Measurements from ENCODE around the gene SERF2. TPM values are rescaled to one million over a fixed set of nuclear protein-coding genes. Genes with fewer than 3 reads are reported as not detected.

The SERF2 gene
- total RNA-seq, 1 donor from 2014 or later, result 942 TPM

DNA sequence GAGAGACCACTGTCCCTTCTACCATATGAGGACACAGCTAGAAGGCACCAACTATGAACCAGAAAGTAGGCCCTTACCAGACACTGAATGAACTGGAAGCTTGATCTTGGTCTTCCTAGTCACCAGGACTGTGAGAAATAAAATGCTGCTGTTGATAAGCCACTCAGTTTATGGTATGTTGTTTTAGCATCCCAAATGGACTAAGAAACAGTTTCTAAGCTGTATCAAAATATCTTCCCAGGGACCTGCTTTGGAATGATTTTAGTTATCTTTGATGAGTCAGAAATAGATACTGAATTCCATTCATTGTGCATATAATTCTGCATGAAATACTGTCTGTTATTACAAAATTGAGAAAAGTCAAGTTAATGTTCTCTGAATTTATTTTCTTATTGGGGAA is 53.3 kb downstream of the SERF2 start:
- TF ChIP-seq, protein P1, sequence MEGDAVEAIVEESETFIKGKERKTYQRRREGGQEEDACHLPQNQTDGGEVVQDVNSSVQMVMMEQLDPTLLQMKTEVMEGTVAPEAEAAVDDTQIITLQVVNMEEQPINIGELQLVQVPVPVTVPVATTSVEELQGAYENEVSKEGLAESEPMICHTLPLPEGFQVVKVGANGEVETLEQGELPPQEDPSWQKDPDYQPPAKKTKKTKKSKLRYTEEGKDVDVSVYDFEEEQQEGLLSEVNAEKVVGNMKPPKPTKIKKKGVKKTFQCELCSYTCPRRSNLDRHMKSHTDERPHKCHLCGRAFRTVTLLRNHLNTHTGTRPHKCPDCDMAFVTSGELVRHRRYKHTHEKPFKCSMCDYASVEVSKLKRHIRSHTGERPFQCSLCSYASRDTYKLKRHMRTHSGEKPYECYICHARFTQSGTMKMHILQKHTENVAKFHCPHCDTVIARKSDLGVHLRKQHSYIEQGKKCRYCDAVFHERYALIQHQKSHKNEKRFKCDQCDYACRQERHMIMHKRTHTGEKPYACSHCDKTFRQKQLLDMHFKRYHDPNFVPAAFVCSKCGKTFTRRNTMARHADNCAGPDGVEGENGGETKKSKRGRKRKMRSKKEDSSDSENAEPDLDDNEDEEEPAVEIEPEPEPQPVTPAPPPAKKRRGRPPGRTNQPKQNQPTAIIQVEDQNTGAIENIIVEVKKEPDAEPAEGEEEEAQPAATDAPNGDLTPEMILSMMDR (IDR thresholded peaks at IDR 0.05; ENCODE audit: insufficient read depth, low read length, poor library complexity, severe bottlenecking), result no peak
- no peak for DNase-seq (ENCODE audit: low read depth)
- H3K27me3 ChIP-seq (ENCODE audit: control insufficient read depth, insufficient read depth, low read length), result no peaks in the 10 kb centered on the region
- H3K36me3 ChIP-seq (ENCODE audit: control insufficient read depth, insufficient read depth, low read length), result no peaks in the 10 kb centered on the region
- H3K4me3 ChIP-seq (ENCODE audit: low read depth, low read length), result no peak overlapping the region

Other genes with a start within 250 kb of the SERF2 start
- gene PPIP5K1, start 202.1 kb upstream of the SERF2 start, total RNA-seq, result 20.8 and 26.2 TPM in 2 replicates
- gene CKMT1B, start 198.3 kb upstream of the SERF2 start, total RNA-seq, result 3.7 and 5.1 TPM in 2 replicates
- under 0.01 and 0.21 TPM in 2 replicates for gene STRC, start 173.5 kb upstream of the SERF2 start, total RNA-seq
- gene CATSPER2, start 143.5 kb upstream of the SERF2 start, total RNA-seq, result 1.8 and 5.0 TPM in 2 replicates
- gene CKMT1A, start 98.5 kb upstream of the SERF2 start, total RNA-seq, result 6.5 and 8.8 TPM in 2 replicates
- 218 and 244 TPM in 2 replicates for gene PDIA3, start 45.9 kb upstream of the SERF2 start, total RNA-seq
- 1.3 and 3.5 TPM in 2 replicates for gene ELL3, start 15.4 kb upstream of the SERF2 start, total RNA-seq
- 0.46 TPM in 1 of 2 replicates, not detected in the other for gene SERINC4, start 7.9 kb downstream of the SERF2 start, total RNA-seq
- gene HYPK, start 8.3 kb downstream of the SERF2 start, total RNA-seq, result 5.6 and 8.1 TPM in 2 replicates
- gene MFAP1, start 32.4 kb downstream of the SERF2 start, total RNA-seq, result 25.5 and 28.6 TPM in 2 replicates
- gene WDR76, start 34.7 kb downstream of the SERF2 start, total RNA-seq, result 2.1 and 4.5 TPM in 2 replicates